PFSK-1 (cell line): Measurements from ENCODE around the gene CARS2.

Source experiments
- FOXP2 ChIP-seq: optimal IDR thresholded peaks from 2 replicates; pipeline ENCODE3; 2011; ENCODE audit warnings: borderline replicate concordance, control low read depth, inconsistent platforms; ENCODE audit not compliant: insufficient read depth; ENCODE audit errors: extremely low read length, extremely low read depth
- POLR2AphosphoS5 ChIP-seq: IDR thresholded peaks from 2 replicates; pipeline ENCODE4 v1.6.1; 2012; ENCODE audit warnings: low read depth, mild to moderate bottlenecking, control low read depth, low read length, moderate library complexity
- SIN3A ChIP-seq: IDR thresholded peaks from 2 replicates; pipeline ENCODE4 v1.6.1; 2012; ENCODE audit warnings: mild to moderate bottlenecking, low read length, moderate library complexity, borderline replicate concordance; ENCODE audit not compliant: insufficient read depth
- TAF1 ChIP-seq: IDR thresholded peaks from 2 replicates; pipeline ENCODE4 v1.6.1; 2012; ENCODE audit warnings: low read length, control low read depth, borderline replicate concordance; ENCODE audit not compliant: insufficient read depth
- TF ChIP-seq, protein P1 (sequence below), 2 experiments: IDR thresholded peaks; 2 replicates each; pipeline versions ENCODE4 v1.6.1 to v1.8.0; 2011 to 2012; ENCODE audit warnings: low read depth in 2 of 2, low read length in 2 of 2, control low read depth in 1 of 2, inconsistent platforms in 1 of 2, mild to moderate bottlenecking in 1 of 2, moderate library complexity in 1 of 2; ENCODE audit not compliant: insufficient read depth in 1 of 2

The CARS2 gene

DNA sequence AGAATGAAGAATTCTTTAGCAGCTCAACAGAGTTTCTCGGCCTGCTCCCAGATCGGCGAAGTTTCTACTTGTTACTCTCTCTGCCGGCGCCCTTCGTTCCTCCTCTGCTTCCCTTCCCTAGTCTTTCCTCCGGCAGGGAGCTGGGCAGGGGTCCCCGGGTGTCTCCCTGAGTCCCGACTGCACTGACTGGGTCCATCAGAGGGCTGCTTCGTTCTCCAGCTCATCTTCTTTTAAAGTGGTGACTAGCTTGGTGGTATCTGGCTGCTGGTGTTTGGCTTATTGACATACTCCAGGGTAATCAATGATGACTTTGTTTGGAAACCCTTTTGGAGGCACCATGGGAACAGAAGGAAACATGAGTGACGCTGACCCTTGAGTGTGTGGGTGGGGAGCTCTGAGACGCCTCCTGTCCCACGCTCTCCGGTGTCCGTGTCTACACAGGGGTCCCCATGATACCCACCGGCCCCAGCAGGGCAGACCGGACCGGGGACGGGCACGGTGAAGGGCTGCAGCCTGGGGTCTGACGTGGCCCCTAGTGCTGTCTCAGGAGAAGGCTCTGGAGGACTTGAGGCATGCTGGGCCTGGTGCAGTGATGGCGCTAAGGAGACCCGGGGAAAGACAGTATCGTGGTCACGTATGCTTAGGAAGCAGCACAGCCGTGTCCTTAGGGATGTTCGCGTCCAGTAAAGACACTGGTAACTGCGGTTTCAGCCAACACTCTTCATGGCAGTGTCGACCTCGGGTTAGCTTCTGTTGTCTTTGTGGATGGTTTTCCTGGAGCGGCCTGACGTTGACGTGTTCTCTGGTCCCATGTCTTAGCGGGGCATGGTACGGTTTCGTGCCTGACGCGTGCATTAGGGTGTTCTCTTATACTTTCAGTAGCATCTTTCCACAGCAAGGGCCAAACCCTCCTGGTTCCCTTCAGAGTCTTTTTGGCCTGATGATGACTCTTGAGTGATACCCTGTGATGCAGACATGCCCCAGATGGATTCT lies 66.8 kb downstream of the CARS2 start:
- TF ChIP-seq, protein P1, sequence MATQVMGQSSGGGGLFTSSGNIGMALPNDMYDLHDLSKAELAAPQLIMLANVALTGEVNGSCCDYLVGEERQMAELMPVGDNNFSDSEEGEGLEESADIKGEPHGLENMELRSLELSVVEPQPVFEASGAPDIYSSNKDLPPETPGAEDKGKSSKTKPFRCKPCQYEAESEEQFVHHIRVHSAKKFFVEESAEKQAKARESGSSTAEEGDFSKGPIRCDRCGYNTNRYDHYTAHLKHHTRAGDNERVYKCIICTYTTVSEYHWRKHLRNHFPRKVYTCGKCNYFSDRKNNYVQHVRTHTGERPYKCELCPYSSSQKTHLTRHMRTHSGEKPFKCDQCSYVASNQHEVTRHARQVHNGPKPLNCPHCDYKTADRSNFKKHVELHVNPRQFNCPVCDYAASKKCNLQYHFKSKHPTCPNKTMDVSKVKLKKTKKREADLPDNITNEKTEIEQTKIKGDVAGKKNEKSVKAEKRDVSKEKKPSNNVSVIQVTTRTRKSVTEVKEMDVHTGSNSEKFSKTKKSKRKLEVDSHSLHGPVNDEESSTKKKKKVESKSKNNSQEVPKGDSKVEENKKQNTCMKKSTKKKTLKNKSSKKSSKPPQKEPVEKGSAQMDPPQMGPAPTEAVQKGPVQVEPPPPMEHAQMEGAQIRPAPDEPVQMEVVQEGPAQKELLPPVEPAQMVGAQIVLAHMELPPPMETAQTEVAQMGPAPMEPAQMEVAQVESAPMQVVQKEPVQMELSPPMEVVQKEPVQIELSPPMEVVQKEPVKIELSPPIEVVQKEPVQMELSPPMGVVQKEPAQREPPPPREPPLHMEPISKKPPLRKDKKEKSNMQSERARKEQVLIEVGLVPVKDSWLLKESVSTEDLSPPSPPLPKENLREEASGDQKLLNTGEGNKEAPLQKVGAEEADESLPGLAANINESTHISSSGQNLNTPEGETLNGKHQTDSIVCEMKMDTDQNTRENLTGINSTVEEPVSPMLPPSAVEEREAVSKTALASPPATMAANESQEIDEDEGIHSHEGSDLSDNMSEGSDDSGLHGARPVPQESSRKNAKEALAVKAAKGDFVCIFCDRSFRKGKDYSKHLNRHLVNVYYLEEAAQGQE (IDR thresholded peaks at IDR 0.05; ENCODE audit: insufficient read depth in 1 of 2, low read depth in 2 of 2, low read length in 2 of 2): no peak
- TF ChIP-seq FOXP2 (no peak), POLR2AphosphoS5 (no peak), SIN3A (no peak)

DNA sequence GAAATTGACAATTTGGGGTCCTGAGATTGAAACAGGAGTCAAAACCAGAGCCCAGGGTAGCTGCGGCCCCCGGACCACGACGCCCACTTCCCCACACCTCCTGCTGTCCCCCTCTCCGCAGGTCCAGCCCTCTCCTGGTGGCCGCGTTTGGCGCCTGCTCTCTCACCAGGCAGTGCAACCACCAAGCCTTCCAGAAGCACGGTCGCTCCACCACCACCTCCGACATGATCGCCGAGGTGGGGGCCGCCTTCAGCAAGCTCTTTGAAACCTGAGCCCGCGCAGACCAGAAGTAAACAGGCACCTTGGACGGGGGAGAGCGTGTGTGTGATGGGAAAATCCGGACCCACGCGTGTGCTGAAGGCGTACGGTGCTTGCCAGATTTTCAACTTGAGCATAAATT lies 67.7 kb downstream of the CARS2 start:
- TF ChIP-seq SIN3A: no peak
- no peak for TF ChIP-seq POLR2AphosphoS5
- no peak for TF ChIP-seq TAF1
- TF ChIP-seq FOXP2: no peak
- TF ChIP-seq, protein P1 (IDR thresholded peaks at IDR 0.05; ENCODE audit: insufficient read depth in 1 of 2, low read depth in 2 of 2, low read length in 2 of 2): no peak

DNA sequence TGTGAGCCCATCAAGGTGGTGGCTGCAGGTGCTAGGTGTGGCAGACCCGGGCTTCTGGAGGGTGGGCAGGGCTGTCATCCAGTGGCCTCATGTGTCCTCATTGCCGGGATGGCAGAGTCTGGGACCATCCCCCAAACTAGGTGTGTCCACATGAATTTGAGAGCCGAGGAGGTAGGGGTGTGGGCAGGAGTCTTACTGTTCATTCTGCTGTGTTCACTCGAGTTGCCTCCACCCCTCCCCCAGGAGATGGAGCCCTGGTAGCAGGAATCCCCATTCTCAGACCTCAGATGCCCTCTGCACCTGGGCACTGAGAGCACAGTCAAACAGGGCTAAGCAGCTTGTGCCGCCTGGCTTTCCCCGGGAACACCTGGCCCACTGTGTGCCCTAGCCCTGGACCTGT lies 68.2 kb downstream of the CARS2 start:
- TF ChIP-seq POLR2AphosphoS5: no peak
- TF ChIP-seq SIN3A: no peak
- no peak for TF ChIP-seq TAF1
- TF ChIP-seq, protein P1 (IDR thresholded peaks at IDR 0.05; ENCODE audit: insufficient read depth in 1 of 2, low read depth in 2 of 2, low read length in 2 of 2): no peak
- no peak for TF ChIP-seq FOXP2

DNA sequence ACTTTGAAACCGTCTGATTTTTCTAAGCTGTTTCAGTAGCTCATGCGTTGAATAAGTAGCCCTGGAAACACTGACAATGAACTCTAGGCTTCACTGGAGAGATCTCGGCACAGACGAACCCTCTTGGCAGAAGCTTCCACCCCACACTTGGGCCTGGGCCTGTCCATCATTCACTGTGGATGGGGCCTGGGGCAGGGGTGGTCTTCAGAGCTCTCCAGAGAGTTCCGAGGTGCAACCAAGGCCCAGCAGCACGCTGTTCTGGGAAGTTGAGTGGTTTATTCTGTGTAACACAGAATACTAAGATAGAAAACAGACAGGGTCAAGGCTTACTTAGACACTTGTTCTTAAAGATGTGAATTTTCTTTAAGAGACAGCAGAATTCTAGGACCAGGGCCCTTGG lies 68.6 kb downstream of the CARS2 start:
- TF ChIP-seq, protein P1 (IDR thresholded peaks at IDR 0.05; ENCODE audit: insufficient read depth in 1 of 2, low read depth in 2 of 2, low read length in 2 of 2): no peak
- no peak for TF ChIP-seq POLR2AphosphoS5
- TF ChIP-seq TAF1: no peak
- no peak for TF ChIP-seq FOXP2
- no peak for TF ChIP-seq SIN3A
